Muscle of leg (tissue), 11 donors: Measurements from ENCODE around the gene BTN2A1. TPM values are rescaled to one million over a fixed set of nuclear protein-coding genes. Genes with fewer than 3 reads are reported as not detected.
A peak's percentile ranks its signal among the peaks of the same experiment; 100 is the strongest.

ENCODE experiments used
- DNase-seq: peaks from one replicate; pipeline ENCODE4 v3.0.0; 2013
- H3K27ac ChIP-seq: one replicate; pipeline ENCODE4 v1.5.1; 2013; ENCODE audit warnings: mild to moderate bottlenecking, low read length, control low read depth
- H3K27me3 ChIP-seq: one replicate; pipeline ENCODE4 v1.6.1; 2013; ENCODE audit warnings: low read length; ENCODE audit not compliant: control insufficient read depth, insufficient read depth
- H3K36me3 ChIP-seq: one replicate; pipeline ENCODE4 v1.6.1; 2013; ENCODE audit warnings: low read length; ENCODE audit not compliant: control insufficient read depth, insufficient read depth
- H3K4me1 ChIP-seq: one replicate; pipeline ENCODE4 v1.6.1; 2013; ENCODE audit warnings: low read length; ENCODE audit not compliant: control insufficient read depth, insufficient read depth
- H3K4me3 ChIP-seq: one replicate; pipeline ENCODE4 v1.5.1; 2013; ENCODE audit warnings: low read length, control low read depth
- H3K9me3 ChIP-seq: replicated peaks from 2 replicates; pipeline ENCODE4 v1.6.1; 2013; ENCODE audit warnings: low read depth, low read length; ENCODE audit not compliant: control insufficient read depth
- WGBS: methylation state at CpG from one replicate; pipeline ENCODE4 v1.1.5; 2013; ENCODE audit warnings: missing lambda C conversion rate; ENCODE audit not compliant: insufficient coverage; 5-methylcytosine and 5-hydroxymethylcytosine counted together
- polyA plus RNA-seq, 8 donors: library from polyadenylated mRNA; unstranded; fragments of 120-200 nt; gene quantifications; one replicate each; pipeline versions ENCODE4 v1.2.1 to v1.2.3, GENCODE V29; 2013; ENCODE audit warnings: inconsistent platforms in 1 of 8, low replicate concordance in 1 of 8; ENCODE audit not compliant: insufficient read length in 8 of 8, insufficient read depth in 1 of 8
- total RNA-seq: library from RNA; stranded (reverse); fragments of 120-200 nt; gene quantifications from one replicate; pipeline ENCODE4 v1.2.4, GENCODE V29; 2013

Gene BTN2A1
- total and polyA plus RNA-seq, 9 donors, result 13.8 to 28.1 (median 25.3) TPM

- Histone ChIP-seq H3K9me3 (no peaks in the 10 kb centered on the region), H3K27me3 (no peaks in the 10 kb centered on the region), H3K27ac (no peak overlapping the region), H3K4me3 (no peak overlapping the region), H3K4me1 (no peaks in the 10 kb centered on the region), H3K36me3 (no peaks in the 10 kb centered on the region)
- WGBS, result 100% methylated on average over 1 of the region's 1 CpG
- DNase-seq, result no peak
Observed at GRCh38 chr6:26487466-26487865, 29.7 kb downstream of the BTN2A1 start.

GRCh38 chr6:26489996-26490964, 32.5 kb downstream of the BTN2A1 start:
- WGBS, result 64% methylated on average over 2 of the region's 8 CpGs
- no peak overlapping the region for H3K27ac ChIP-seq
- no peaks in the 10 kb centered on the region for H3K4me1 ChIP-seq
- DNase-seq, result no peak
- H3K4me3 ChIP-seq, result no peak overlapping the region
- H3K36me3 ChIP-seq, result no peaks in the 10 kb centered on the region
- peaks cover under 1% of the 10 kb centered on the region for H3K27me3 ChIP-seq
- H3K9me3 ChIP-seq, result no peaks in the 10 kb centered on the region

GRCh38 chr6:26491604-26492003, 33.8 kb downstream of the BTN2A1 start:
- no peaks in the 10 kb centered on the region for H3K4me1 ChIP-seq
- H3K36me3 ChIP-seq, result no peaks in the 10 kb centered on the region
- 22% methylated on average over 3 of the region's 5 CpGs for WGBS
- no peaks in the 10 kb centered on the region for H3K9me3 ChIP-seq
- H3K27me3 ChIP-seq, result peaks cover 3% of the 10 kb centered on the region
- H3K27ac ChIP-seq, result no peak overlapping the region
- no peak overlapping the region for H3K4me3 ChIP-seq
- no peak for DNase-seq

- H3K27ac ChIP-seq, result no peak overlapping the region
- no CpG with 5 or more reads among the region's 2 CpGs for WGBS
Observed at GRCh38 chr6:26493258-26493657, 35.5 kb downstream of the BTN2A1 start.

GRCh38 chr6:26494117-26494516, 36.4 kb downstream of the BTN2A1 start:
- no peaks in the 10 kb centered on the region for H3K9me3 ChIP-seq
- no peak overlapping the region for H3K4me3 ChIP-seq
- 83% methylated on average over 2 of the region's 3 CpGs for WGBS
- no peak for DNase-seq
- H3K36me3 ChIP-seq, result no peaks in the 10 kb centered on the region
- H3K27ac ChIP-seq, result no peak overlapping the region
- no peaks in the 10 kb centered on the region for H3K4me1 ChIP-seq
- peaks cover 3% of the 10 kb centered on the region for H3K27me3 ChIP-seq

More at GRCh38 chr6:26493258-26493657, 35.5 kb downstream of the BTN2A1 start:
- no peak overlapping the region for H3K4me3 ChIP-seq
- H3K36me3 ChIP-seq, result no peaks in the 10 kb centered on the region
- H3K9me3 ChIP-seq, result no peaks in the 10 kb centered on the region
- no peak for DNase-seq
- no peaks in the 10 kb centered on the region for H3K4me1 ChIP-seq
- H3K27me3 ChIP-seq, result peaks cover 3% of the 10 kb centered on the region

GRCh38 chr6:26495281-26495680, 37.5 kb downstream of the BTN2A1 start:
- H3K27ac ChIP-seq, result no peak overlapping the region
- H3K9me3 ChIP-seq, result no peaks in the 10 kb centered on the region
- no peak overlapping the region for H3K4me3 ChIP-seq
- no peaks in the 10 kb centered on the region for H3K4me1 ChIP-seq
- no peaks in the 10 kb centered on the region for H3K36me3 ChIP-seq
- DNase-seq, result no peak
- WGBS, result 60% methylated on average over 1 of the region's 1 CpG
- H3K27me3 ChIP-seq, result peaks cover 6% of the 10 kb centered on the region

GRCh38 chr6:26497610-26498009, 39.9 kb downstream of the BTN2A1 start:
- H3K9me3 ChIP-seq, result no peaks in the 10 kb centered on the region
- H3K36me3 ChIP-seq, result no peaks in the 10 kb centered on the region
- DNase-seq, result no peak
- no peak overlapping the region for H3K4me3 ChIP-seq
- 100% methylated on average over 2 of the region's 4 CpGs for WGBS
- H3K27me3 ChIP-seq, result peaks cover 27% of the 10 kb centered on the region
- peaks cover 3% of the 10 kb centered on the region for H3K4me1 ChIP-seq
- no peak overlapping the region for H3K27ac ChIP-seq

GRCh38 chr6:26500102-26500501, 42.3 kb downstream of the BTN2A1 start, which contains the start of gene BTN1A1:
TSS of gene BTN1A1 (plus strand) at chr6:26500303. CDS start at chr6:26501287, 984 bp downstream.
- H3K27me3 ChIP-seq, result peaks cover 36% of the 10 kb centered on the region

GRCh38 chr6:26501482-26501986, 43.8 kb downstream of the BTN2A1 start:
- no peaks in the 10 kb centered on the region for H3K36me3 ChIP-seq
- peaks cover 3% of the 10 kb centered on the region for H3K4me1 ChIP-seq
- no peaks in the 10 kb centered on the region for H3K9me3 ChIP-seq
- peak overlapping the region; percentile 21 for H3K4me3 ChIP-seq
- DNase-seq, result peak; percentile 31
- H3K27ac ChIP-seq, result no peak overlapping the region
- peaks cover 33% of the 10 kb centered on the region for H3K27me3 ChIP-seq
- WGBS, result 3% methylated on average over 47 of the region's 49 CpGs

More at GRCh38 chr6:26500102-26500501, 42.3 kb downstream of the BTN2A1 start, which contains the start of gene BTN1A1:
- 24% methylated on average over 2 of the region's 2 CpGs for WGBS
- no peaks in the 10 kb centered on the region for H3K36me3 ChIP-seq
- no peak within 1 kb of the TSS for H3K27ac ChIP-seq
- no peak within 1 kb of the TSS for H3K4me3 ChIP-seq
- H3K9me3 ChIP-seq, result no peaks in the 10 kb centered on the region
- H3K4me1 ChIP-seq, result peaks cover 3% of the 10 kb centered on the region
- DNase-seq, result no peak

GRCh38 chr6:26502165-26502564, 44.4 kb downstream of the BTN2A1 start:
- no peaks in the 10 kb centered on the region for H3K36me3 ChIP-seq

More at GRCh38 chr6:26502165-26502564, 44.4 kb downstream of the BTN2A1 start:
- Histone ChIP-seq H3K9me3 (no peaks in the 10 kb centered on the region), H3K27me3 (peaks cover 33% of the 10 kb centered on the region), H3K4me3 (no peak overlapping the region), H3K4me1 (peaks cover 3% of the 10 kb centered on the region), H3K27ac (no peak overlapping the region)
- DNase-seq, result no peak
